Gastrocnemius medialis (tissue), 4 donors: Measurements from ENCODE around the gene SFMBT2.

Source experiments
- POLR2A ChIP-seq, 2 donors: fragments of 450-650 bp; IDR thresholded peaks; one replicate each; pipeline ENCODE4 v1.6.1; 2017; ENCODE audit warnings: antibody characterized with exemption in 2 of 2, mild to moderate bottlenecking in 2 of 2, moderate library complexity in 2 of 2
- TF ChIP-seq, protein P1 (sequence below), 5 experiments: fragments of 450-650 bp in 3 of 5; fragments of 200-600 bp in 2 of 5; sonication (generic) in 2 of 5; IDR thresholded peaks in 4 of 5; conservative IDR thresholded peaks in 1 of 5; 1 replicate in 4 of 5; 2 replicates in 1 of 5; pipeline ENCODE4 v1.5.1; 2016 to 2019; ENCODE audit warnings: antibody characterized with exemption in 5 of 5, mild to moderate bottlenecking in 3 of 5, moderate library complexity in 3 of 5

GRCh38 chr10:7334642-7334964 lies 76.2 kb downstream of the SFMBT2 start:
- TF ChIP-seq, protein P1, sequence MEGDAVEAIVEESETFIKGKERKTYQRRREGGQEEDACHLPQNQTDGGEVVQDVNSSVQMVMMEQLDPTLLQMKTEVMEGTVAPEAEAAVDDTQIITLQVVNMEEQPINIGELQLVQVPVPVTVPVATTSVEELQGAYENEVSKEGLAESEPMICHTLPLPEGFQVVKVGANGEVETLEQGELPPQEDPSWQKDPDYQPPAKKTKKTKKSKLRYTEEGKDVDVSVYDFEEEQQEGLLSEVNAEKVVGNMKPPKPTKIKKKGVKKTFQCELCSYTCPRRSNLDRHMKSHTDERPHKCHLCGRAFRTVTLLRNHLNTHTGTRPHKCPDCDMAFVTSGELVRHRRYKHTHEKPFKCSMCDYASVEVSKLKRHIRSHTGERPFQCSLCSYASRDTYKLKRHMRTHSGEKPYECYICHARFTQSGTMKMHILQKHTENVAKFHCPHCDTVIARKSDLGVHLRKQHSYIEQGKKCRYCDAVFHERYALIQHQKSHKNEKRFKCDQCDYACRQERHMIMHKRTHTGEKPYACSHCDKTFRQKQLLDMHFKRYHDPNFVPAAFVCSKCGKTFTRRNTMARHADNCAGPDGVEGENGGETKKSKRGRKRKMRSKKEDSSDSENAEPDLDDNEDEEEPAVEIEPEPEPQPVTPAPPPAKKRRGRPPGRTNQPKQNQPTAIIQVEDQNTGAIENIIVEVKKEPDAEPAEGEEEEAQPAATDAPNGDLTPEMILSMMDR (IDR thresholded peaks at IDR 0.05 in 4 of 5, conservative IDR thresholded peaks at IDR 0.05 in 1 of 5): no peak
- TF ChIP-seq POLR2A (IDR thresholded peaks at IDR 0.05): no peak
